Calu3 (cell line): Measurements from ENCODE around the gene INO80E. TPM values are rescaled to one million over a fixed set of nuclear protein-coding genes. Genes with fewer than 3 reads are reported as not detected.

Experiments
- BruUV-seq: library from RNA; stranded (reverse); fragments of 400-500 nt; replicated peaks from 2 replicates; lab custom pipeline; 2021; lab: Mats Ljungman, UMichigan
- CTCF ChIA-PET: fragments of 300-600 bp; sonication (Branson Sonifier 250); formaldehyde crosslinking; loops from one replicate; lab custom pipeline; 2022; ENCODE audit warnings: antibody characterized with exemption; lab: Charles Lee
- DNase-seq: peaks from one replicate; pipeline ENCODE4 v3.0.0; 2022
- H3K27ac Mint-ChIP-seq: one replicate; pipeline ENCODE4 v1.8.0; 2022; ENCODE audit warnings: mixed read lengths; ENCODE audit not compliant: unreplicated experiment
- H3K27me3 Mint-ChIP-seq: one replicate; pipeline ENCODE4 v1.8.0; 2022; ENCODE audit warnings: mixed read lengths; ENCODE audit not compliant: unreplicated experiment
- H3K36me3 Mint-ChIP-seq: one replicate; pipeline ENCODE4 v1.8.0; 2022; ENCODE audit warnings: mild to moderate bottlenecking, moderate library complexity, mixed read lengths; ENCODE audit not compliant: insufficient read depth, unreplicated experiment
- H3K4me1 Mint-ChIP-seq: one replicate; pipeline ENCODE4 v1.8.0; 2022; ENCODE audit warnings: mild to moderate bottlenecking, low read depth, mixed read lengths; ENCODE audit not compliant: unreplicated experiment
- H3K4me3 Mint-ChIP-seq: one replicate; pipeline ENCODE4 v1.8.0; 2022; ENCODE audit warnings: mild to moderate bottlenecking, low read depth, moderate library complexity, mixed read lengths; ENCODE audit not compliant: unreplicated experiment
- H3K9me3 Mint-ChIP-seq: one replicate; pipeline ENCODE4 v1.8.0; 2022; ENCODE audit warnings: low read depth, mixed read lengths; ENCODE audit not compliant: unreplicated experiment
- intact Hi-C: fragments of 100-400 bp; cut with micrococcal nuclease; formaldehyde crosslinking; loops from one replicate; pipeline ENCODE4 v1.10.0; 2022; ENCODE audit not compliant: unreplicated experiment
- total RNA-seq: library from RNA; stranded (reverse); gene quantifications from 2 replicates; pipeline ENCODE4 v1.2.3, GENCODE V29; 2022
- TF ChIP-seq, protein P1 (sequence below): fragments of 200-600 bp; IDR thresholded peaks from one replicate; pipeline ENCODE4 v1.8.0; 2022; ENCODE audit warnings: antibody characterized with exemption; ENCODE audit not compliant: unreplicated experiment

Gene INO80E
- total RNA-seq, 1 experiment from 2014 or later, result 107 TPM

DNA sequence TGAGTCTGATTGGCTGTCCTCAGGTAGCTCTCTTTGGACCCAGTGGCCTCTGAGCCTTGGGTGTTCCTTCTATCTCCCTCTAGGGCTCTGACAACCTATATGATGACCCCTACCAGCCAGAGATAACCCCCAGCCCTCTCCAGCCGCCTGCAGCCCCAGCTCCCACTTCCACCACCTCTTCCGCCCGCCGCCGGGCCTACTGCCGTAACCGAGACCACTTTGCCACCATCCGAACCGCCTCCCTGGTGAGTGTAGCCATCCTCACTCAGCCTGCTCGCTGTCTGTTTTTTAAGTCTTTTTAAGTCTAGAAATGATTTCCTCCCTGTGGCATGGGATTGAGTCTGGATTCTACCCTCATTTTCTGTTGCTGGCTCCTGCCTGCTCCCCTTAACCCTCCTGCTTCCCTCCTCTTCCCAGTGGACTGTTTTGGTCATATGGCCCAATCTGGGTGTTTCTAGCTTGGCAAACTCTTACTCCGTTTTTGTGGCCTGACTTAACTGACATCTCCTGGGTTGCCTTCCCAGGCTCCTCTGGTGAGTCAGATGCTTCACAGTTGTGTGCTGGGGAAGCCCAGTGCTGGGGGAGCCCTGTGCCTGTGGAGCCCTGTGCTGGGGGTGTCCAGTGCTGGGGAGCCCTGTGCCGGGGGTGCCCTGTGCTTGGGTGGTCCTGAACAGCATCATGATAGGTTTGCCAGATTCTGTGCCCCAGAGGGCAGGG, 12.5 kb upstream of the INO80E start:
- DNase-seq, result no peak
- Mint-ChIP-seq H3K27me3 (no peaks in the 10 kb centered on the region), H3K36me3 (peaks cover 54% of the 10 kb centered on the region), H3K9me3 (no peaks in the 10 kb centered on the region), H3K4me1 (no peaks in the 10 kb centered on the region), H3K4me3 (no peak overlapping the region), H3K27ac (no peak overlapping the region)
- TF ChIP-seq, protein P1, sequence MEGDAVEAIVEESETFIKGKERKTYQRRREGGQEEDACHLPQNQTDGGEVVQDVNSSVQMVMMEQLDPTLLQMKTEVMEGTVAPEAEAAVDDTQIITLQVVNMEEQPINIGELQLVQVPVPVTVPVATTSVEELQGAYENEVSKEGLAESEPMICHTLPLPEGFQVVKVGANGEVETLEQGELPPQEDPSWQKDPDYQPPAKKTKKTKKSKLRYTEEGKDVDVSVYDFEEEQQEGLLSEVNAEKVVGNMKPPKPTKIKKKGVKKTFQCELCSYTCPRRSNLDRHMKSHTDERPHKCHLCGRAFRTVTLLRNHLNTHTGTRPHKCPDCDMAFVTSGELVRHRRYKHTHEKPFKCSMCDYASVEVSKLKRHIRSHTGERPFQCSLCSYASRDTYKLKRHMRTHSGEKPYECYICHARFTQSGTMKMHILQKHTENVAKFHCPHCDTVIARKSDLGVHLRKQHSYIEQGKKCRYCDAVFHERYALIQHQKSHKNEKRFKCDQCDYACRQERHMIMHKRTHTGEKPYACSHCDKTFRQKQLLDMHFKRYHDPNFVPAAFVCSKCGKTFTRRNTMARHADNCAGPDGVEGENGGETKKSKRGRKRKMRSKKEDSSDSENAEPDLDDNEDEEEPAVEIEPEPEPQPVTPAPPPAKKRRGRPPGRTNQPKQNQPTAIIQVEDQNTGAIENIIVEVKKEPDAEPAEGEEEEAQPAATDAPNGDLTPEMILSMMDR, result no peak
- intact Hi-C loops, result no loop called here
- no TSS peak for BruUV-seq
- CTCF ChIA-PET, result interaction anchor here (1.4 kb wide), 1 partner anchor 8 kb away, joined by 3 read pairs; no protein-coding TSS in a partner anchor

DNA sequence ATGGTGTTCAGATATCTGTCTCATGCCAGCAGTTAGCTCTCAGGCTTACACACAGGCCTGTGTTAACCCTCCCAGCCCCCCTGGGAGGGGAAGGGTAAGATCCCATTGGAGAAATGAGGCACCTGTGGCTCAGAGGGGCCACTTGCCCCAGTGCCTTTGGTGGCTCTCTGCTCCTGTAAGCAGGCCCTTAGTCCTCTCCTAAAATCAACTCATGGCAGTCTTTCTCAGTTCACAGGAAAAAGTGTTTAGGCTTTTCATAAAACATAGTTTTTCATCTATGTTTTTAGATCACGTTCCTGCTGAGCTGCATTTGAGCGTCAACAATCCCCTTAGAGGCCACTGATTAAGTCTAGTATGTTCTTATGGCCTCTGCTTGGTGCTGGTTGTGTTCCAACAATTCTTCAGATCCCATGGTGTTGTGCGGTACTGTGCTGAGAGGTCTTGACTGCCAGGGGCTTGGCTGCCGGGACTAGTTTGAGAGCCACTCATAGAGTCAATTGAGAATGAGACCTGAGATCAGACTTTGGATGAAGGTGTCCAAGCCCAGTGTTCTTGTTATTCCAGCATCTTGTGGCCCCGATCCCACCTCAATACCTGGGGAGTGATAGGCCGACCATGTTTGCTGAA, 11.8 kb upstream of the INO80E start:
- TF ChIP-seq, protein P1, result no peak
- Mint-ChIP-seq H3K36me3 (peaks cover 48% of the 10 kb centered on the region), H3K27ac (no peak overlapping the region), H3K4me1 (no peaks in the 10 kb centered on the region), H3K27me3 (no peaks in the 10 kb centered on the region), H3K9me3 (no peaks in the 10 kb centered on the region), H3K4me3 (no peak overlapping the region)
- no peak for DNase-seq
- BruUV-seq, result no TSS peak
- intact Hi-C loops, result no loop called here
- CTCF ChIA-PET, result interaction anchor here (1.4 kb wide), 1 partner anchor 8 kb away, joined by 3 read pairs; no protein-coding TSS in a partner anchor

DNA sequence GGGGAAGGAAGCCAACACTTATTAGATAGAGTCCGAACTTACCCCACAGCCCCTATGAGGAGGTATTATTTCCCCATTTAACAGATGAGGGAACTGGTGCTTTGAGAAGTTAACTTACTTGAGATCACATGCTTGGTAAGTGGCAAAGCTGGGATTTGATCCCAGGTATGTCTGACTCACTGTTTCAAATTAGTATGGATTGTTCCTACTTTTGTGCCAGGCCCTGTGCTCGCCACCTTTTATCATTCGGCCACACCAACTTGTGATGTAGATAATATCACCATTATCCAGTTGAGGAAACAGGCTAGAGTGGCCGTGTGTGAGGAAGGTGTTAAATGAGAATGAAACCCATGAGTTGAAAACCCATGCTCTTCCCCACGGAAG, 11.3 kb upstream of the INO80E start:
- Mint-ChIP-seq H3K27me3 (no peaks in the 10 kb centered on the region), H3K4me1 (no peaks in the 10 kb centered on the region), H3K9me3 (no peaks in the 10 kb centered on the region), H3K4me3 (no peak overlapping the region), H3K36me3 (peaks cover 53% of the 10 kb centered on the region), H3K27ac (no peak overlapping the region)
- BruUV-seq, result no TSS peak
- TF ChIP-seq, protein P1, result no peak
- intact Hi-C loops, result no loop called here
- no peak for DNase-seq
- CTCF ChIA-PET, result interaction anchor here (1.4 kb wide), 1 partner anchor 9 kb away, joined by 3 read pairs; no protein-coding TSS in a partner anchor

DNA sequence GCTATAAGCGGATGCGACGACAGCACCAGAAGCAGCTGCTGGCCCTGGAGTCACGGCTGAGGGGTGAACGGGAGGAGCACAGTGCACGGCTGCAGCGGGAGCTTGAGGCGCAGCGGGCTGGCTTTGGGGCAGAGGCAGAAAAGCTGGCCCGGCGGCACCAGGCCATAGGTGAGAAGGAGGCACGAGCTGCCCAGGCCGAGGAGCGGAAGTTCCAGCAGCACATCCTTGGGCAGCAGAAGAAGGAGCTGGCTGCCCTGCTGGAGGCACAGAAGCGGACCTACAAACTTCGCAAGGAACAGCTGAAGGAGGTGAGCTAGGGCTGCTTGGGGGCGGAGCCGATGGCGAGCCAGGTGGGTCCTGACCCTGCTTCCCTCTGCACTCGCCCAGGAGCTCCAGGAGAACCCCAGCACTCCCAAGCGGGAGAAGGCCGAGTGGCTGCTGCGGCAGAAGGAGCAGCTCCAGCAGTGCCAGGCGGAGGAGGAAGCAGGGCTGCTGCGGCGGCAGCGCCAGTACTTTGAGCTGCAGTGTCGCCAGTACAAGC, 10.7 kb upstream of the INO80E start:
- no TSS peak for BruUV-seq
- H3K27me3 Mint-ChIP-seq, result no peaks in the 10 kb centered on the region
- CTCF ChIA-PET, result interaction anchor here (0.6 kb wide), 2 partner anchors 168 to 261 kb away, joined by 4 to 5 read pairs; no protein-coding TSS in a partner anchor
- TF ChIP-seq, protein P1, result no peak
- intact Hi-C loops, result no loop called here
- no peak overlapping the region for H3K4me3 Mint-ChIP-seq
- peaks cover 47% of the 10 kb centered on the region for H3K36me3 Mint-ChIP-seq
- H3K9me3 Mint-ChIP-seq, result no peaks in the 10 kb centered on the region
- DNase-seq, result no peak
- H3K4me1 Mint-ChIP-seq, result no peaks in the 10 kb centered on the region
- no peak overlapping the region for H3K27ac Mint-ChIP-seq
